Jurkat, Clone E6-1 (cell line): ENCODE data around the gene RPTOR.

Experiments used
- DNase-seq: peaks from one replicate; pipeline ENCODE4 v3.0.0-alpha.2; 2011; ENCODE audit warnings: low read depth, low spot score
- H3K4me3 ChIP-seq: 2 replicates; pipeline ENCODE4 v1.5.1; 2011; ENCODE audit warnings: mild to moderate bottlenecking, low read length, control low read depth, moderate library complexity

RPTOR gene

DNA sequence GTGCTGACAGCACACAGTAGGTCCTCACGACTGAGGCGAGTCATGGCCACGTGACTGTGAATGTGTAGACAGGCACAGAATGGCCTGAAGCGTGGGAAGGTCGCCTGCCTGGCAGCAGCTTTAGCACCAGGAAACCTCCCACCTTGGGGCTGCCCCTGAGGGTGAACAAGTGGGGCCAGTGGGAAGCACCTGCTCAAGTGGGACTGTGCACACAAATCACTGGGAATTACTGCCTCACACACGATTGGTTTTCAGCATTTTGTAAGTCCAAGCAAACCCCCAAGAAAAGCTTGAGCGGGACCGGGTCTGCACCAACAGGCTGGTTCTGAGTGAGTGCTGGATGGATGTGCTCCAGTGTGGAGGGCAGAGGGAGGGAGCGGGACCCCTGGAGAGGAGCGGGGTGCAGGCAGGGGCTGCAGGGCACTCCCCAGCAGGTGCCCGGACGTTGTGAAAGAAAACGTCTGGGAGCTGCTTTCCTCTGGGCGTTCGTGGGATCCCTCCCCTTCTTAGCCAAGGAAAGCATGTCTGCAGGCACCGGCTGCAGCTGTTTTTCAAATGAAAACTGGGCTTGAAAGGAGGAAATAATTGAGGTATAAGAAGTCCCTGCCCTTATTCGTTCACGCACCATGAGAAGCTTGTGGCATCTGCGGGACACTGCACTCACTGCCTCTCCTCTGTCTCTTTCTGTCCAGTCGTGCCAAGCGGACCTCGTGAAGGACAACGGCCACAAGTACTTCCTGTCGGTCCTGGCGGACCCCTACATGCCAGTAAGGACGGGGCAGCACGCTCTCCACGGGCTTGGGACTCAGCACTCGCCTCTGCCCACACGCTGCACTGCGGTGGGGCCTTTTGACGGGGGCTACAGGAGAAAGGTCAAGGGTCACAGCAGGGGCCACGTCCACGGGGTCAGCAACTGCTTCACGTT, 335.3 kb downstream of the RPTOR start:
- no peak overlapping the region for H3K4me3 ChIP-seq
- no peak for DNase-seq

DNA sequence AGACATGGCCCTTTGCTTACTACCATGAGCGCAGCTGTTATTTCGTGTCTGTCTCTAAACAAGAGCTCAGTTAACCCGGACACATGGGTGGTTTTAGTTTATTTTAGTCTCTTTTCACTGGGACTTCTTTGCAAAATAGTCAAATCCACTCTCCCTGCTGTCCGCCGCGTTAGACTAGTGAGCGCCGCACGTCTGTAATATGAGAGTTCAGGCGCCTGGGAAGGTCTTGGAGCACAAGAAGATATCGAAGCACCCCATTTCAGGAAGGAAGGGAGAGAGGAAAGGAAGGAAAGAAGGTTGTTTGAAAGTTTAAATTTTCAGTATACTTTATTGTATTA, 336.0 kb downstream of the RPTOR start:
- DNase-seq = no peak
- H3K4me3 ChIP-seq = no peak overlapping the region

DNA sequence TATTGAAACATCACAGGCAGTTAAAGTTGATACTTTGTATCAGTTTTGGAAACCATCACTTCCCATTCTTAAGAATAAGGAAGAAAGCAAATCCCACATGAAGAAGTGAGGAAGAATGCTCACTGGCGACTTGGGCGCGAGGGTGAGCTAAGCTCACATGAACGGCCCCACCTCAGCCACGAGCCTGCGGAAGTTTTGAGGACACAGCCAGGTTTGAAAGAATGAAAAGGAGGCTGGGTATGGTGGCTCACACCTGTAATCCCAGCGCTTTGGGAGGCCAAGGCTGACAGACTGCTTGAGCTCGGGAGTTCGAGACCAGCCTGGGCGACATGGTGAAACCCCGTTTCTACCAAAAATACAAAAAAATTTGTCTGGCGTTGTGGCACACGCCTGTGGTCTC, 336.7 kb downstream of the RPTOR start:
- H3K4me3 ChIP-seq = no peak overlapping the region
- DNase-seq = no peak

DNA sequence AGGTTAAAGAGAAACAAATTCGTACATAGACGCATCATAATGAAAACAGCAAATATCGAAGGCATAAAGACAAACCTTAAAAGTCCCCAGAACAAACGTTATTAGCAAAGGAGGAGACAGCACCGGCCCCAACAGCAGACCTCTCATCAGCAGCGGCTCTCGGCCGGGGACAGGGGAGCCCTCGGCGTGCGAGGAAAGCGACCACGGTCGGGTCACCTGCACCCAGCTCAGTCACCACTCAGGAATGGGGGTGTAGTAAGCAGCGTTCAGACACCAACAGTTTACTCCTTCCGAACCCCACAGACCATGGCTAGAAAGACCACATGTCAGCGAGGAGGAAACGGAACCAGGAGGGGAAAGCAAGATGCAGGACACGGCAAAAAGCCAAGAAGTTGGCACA, 337.7 kb downstream of the RPTOR start:
- DNase-seq = no peak
- H3K4me3 ChIP-seq = no peak overlapping the region

DNA sequence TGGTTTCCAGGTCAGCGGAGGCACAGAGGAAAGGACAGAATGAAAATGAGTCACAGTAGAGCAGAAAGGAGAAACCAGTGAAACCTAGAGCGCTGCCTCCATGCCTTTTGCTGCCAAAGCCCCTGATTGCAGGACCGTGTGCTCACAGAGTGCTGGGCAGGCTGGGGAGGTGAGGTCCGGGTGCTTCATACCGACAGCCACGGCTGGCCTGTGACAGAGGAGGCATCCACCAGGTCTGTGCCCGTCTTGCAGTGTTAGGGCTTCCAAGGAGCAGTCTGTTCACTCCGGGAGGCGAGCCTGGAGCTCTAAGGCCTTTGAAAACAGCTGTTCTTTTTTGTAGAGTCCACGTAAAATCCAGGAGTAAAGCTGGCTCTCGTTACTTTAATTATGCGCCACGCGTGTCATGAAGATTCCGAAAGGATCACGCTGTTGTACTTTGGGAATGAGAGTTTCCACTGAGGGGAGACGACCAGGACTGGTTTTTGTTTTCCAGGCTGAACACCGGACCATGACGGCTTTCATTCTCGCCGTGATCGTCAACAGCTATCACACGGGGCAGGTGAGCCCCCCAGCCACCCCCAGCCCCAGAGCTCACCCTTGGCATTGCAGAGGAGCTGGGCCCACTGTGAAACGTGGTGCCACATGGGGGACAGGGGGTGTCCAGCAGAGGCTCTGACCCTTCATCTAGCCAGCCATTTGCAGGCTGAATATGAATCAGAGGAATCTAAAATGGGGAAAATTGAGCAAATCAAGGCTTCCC, 338.5 kb downstream of the RPTOR start:
- DNase-seq = no peak
- H3K4me3 ChIP-seq = no peak overlapping the region

DNA sequence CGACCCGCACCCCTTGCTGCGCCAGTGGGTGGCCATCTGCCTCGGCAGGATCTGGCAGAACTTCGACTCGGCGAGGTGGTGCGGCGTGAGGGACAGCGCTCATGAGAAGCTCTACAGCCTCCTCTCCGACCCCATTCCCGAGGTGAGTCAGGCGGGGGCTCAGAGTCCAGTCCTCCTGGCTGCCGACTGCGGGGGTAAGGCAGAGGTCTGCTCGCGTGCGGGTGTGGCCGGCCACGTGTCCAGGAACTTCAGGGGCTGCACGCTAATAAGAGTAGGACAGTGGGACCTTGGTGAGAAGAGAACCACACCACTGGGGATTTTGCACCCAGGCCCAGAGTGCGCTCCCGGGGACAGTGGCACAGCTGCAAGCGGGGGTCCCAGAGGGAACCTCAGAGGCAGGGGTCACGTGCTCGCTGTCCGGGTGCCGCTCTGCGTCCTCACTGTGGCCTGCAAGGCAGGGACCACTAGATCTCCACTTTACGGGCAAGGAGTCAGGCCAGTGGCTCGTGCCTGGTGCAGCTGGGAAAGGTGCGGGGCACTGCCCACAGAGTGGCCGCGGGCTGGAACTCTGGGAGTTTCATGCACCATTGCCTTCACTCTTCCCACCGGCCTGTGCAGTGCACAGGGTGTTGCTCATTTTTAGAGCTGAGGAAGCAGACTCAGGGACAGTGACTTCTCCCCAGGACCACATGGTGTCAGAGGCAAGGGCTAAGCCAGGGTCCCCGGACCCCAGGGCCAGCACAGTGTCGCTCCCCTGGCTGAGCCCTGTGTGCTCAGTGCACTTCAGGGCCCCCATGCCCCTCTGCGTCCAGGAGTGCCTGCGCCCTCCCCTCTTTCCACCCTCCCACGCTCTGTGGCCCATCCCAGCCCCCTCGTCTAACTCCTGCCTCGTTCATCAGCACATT, 339.4 kb downstream of the RPTOR start:
- H3K4me3 ChIP-seq = no peak overlapping the region
- DNase-seq = no peak

DNA sequence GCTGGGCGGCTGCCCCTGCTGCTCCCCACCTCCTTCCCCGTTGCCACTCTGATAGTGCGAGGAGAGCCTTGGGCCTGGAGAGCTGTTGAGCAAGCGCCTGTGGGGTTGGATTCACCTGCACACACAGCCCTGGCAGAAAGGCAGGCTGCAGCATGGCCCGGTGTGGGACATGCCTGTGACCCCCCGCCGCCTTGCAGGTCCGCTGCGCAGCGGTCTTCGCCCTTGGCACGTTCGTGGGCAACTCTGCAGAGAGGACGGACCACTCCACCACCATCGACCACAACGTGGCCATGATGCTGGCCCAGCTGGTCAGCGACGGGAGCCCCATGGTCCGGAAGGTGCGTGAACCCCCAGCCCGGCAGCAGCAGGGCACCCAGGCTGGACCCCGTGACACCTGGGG, 340.2 kb downstream of the RPTOR start:
- no peak overlapping the region for H3K4me3 ChIP-seq
- no peak for DNase-seq

DNA sequence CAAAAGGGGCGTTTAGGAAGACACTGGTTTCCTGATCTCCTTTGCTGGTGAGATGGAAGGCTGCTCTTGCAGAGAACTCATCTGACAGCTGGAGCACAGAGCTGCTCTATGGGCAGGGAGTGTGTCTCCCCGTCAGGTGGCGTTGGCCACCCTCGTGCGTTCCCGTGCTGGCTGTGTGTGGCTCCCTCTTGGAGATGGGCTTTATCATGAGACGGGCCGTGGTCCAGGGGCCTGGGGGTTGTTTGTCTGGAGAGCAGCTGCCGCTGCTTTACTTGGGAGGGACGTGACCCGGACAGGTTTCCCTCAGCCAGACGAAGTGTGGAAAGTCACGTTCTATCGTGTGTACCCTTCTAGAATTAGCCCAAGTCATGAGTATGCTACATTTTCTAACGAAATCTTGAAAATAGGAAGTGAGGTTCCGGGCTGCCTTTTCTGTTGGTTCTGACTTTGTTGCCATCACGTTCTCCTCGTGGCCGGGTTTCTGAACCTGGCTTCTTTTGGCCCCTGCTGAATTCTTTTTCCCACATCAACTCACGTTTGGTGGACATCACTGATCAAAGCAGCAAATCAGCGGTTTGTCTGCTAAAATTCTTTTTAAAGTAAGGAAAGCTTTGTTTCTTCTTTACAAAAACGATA, 341.4 kb downstream of the RPTOR start:
- no peak overlapping the region for H3K4me3 ChIP-seq
- DNase-seq = no peak

DNA sequence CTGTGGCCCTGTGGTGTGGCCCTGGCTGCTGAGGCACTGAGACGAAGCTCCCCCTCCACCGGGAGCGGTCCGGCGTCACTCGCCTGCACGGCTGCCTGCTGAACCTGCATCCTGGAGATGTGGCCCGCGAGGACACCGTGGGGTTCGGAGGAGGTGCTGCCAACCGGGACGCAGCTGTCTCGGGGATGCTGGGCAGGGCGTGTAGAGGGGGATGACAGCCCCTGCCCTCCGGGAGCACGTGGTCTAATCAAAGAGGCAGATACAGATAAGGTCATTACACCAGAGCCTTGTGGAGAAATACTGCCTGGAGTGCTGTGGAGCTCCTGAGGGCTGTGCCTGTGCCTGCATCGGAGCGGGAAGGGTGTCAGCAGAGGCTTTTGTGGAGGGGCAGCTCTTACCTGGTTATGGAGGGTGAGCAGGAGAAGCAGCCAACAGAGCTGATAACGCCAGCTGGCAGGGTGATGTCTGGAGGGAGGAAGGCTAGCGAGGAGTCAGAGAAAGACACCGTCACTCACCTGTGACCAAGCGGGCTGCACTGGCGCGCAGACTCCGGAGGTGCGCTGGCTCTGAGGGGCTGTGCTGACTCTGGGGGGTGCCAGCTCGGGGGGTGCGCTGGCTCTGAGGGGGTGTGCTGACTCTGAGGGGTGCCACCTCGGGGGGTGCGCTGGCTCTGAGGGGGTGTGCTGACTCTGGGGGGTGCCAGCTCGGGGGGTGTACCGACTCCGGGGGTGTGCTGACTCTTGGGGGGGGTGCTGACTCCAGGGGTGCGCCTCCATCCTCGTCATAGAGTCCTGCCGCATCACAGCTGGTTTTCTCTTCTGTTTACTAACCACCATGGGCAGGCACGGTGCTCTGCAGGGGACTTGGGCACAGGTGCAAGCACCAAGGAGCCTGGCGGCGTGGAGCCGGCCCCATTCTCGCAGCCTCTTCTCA, 342.3 kb downstream of the RPTOR start:
- DNase-seq = no peak

DNA sequence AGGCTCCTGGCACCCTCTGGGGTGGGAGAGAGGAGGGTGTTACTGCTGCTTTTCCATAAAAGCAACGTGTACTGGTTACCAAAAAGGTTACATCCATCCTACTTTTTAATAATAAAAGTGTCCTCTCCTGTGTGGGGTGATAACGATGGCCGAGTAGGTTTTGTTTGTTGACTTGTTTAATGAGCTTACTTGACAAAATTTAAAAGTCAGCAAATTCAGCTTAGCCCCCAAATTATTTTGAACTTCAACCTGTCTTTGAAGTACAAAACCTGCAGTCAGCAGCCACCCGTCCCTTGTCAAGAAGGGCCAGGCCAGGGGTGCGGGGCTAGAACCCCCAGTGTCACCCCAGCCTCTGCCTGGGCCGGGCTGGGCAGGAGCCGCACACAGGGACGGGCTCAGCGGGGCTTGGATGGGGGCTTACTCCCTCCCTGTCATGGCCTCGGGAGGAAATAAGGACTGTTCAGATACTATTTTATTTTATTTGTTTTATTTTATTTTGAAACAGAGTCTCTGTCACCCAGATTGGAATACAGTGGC, 343.1 kb downstream of the RPTOR start:
- DNase-seq = no peak
- no peak overlapping the region for H3K4me3 ChIP-seq

More for the DNA sequence above, 342.3 kb downstream of the RPTOR start:
- no peak overlapping the region for H3K4me3 ChIP-seq

DNA sequence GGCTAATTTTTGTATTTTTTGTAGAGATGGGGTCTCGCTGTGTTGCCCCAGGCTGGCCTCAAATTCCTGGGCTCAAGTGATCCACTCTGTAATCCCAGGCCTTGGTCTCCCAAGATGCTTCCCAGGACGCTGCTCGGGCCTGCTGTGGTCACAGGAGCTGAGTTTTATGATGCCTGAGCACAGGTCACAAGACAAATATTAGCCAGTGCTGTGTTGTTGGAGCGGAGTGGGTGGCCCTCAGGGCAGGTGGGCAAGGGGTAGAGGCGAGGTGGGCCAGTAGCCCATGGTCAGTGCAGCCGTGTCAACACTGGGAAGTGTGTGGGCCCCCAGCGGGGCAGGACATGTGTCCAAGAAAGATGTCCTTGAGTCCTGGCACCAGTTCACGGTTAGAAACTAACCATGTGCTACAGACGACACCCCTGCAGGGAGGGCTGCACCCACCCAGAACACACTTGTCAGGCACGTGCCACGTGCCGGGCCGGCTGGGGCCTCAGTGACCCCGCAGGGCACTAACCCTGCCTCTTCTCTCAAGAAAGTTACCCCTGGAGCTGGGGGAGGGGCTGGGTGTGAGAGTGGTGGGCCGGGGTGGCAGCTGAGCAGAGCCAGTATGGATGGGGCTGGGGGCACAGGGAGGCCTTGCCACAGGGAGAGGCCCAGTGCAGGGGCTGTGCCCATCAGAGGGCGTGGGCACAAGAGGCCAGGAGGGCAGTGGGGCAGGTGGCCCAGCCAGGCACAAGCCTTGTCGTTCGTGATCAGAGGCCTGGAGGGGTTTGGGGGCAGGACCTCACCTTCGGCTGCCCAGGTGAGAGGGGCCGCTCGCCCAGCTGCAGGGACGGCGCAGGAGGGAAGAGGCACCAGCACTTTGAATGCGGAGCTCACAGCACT, 343.9 kb downstream of the RPTOR start:
- no peak for DNase-seq
- H3K4me3 ChIP-seq = no peak overlapping the region

DNA sequence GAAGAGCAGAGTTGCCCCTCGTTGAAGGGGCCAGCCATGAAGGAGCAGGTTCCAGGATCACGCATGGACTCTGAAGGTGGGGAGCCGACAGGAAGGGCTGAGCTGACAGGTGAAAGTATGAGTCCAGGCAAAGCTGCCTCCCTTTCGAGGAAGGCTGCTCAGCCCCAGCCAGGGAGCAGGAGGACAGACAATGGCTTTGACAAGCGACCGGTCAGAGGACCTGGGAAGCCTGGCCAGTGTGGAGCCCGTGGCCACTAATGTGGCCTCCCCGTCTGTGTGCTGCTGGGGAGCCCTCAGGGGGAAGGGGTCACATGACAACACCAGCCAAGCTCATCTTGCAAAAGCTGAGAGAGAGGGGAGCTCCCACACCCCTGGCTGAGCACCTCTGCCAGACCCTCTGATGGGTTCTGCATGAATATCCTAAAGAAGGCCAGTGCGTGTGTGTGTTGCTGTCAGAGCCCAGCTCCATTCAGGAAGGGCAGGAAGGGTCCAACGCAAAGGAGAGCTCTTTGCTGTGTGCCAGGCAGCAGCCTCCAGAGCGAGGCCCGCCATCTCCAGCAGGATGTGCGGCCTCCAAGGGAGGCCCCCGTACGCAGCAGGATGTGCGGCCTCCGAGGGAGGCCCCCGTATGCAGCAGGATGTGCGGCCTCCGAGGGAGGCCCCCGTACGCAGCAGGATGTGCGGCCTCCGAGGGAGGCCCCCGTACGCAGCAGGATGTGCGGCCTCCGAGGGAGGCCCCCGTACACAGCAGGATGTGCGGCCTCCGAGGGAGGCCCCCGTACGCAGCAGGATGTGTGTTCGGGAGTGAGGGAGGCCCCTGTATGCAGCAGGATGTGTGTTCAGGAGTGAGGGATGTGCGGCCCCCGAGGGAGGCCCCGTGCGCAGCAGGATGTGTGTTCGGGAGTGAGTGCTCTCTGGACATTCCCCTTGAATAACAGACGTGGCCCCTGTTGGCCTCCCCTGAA, 344.9 kb downstream of the RPTOR start:
- peak overlapping the region; percentile 25 for H3K4me3 ChIP-seq
- peak; percentile 85 for DNase-seq

DNA sequence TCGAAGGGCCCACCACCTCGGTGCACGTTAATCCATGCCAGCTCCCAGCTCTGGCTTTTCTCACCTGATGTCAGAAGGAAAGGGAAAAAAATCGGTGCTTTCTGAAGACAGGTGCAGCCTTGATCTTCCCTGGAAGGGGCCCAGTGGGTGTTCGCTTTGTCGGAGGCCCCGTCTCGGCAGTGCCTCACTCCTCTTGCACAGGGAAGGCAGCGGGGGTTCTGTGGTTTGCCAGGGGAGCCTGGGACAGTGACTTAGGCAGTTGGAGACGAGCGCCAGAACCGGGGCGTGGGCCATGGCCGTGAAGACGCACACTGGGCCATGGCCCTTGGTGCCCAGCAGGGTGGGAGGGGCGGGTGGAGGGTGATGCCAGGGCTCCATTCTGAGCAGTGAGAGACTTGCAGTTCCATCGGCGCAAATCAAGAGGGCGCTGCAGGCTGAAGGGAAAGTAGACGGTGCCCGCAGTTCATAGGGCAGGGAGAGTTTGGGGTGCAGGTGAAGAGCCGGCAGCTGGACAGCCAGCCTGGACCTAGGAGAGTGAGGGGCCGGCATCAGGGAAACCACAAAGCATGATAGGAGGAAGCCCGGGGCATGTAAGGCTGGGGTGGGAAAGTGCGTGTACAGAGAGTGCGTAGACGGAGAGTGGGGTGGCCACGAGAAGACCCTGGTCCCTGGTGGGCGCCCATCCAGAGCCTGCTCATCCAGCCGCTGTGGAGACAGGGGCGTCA, 345.7 kb downstream of the RPTOR start:
- H3K4me3 ChIP-seq = peak overlapping the region; percentile 25
- peak; percentile 63 for DNase-seq

DNA sequence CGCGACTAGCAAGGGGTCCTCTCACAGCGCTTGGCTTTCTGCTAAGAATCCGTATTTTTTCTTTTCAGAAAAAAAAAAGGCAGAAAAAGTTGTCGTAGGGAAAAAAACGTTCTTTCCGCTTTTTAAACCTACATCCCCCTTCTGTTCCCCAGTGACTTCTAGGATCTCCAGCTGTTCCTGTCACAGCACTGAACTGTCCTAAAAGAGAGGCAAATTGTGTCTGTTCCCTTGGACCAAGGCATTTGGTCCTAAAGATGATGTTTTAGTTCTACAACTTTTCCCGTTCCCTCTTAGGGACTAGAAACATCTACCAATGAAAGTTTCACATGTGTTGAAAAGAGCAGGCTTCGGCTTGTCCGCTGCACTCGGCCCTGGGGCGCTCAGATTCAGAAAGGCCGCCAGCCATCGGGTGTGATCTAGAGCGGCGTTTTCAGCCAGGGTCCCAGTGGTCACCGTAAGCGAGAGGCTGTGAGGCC, 346.3 kb downstream of the RPTOR start:
- H3K4me3 ChIP-seq = no peak overlapping the region

DNA sequence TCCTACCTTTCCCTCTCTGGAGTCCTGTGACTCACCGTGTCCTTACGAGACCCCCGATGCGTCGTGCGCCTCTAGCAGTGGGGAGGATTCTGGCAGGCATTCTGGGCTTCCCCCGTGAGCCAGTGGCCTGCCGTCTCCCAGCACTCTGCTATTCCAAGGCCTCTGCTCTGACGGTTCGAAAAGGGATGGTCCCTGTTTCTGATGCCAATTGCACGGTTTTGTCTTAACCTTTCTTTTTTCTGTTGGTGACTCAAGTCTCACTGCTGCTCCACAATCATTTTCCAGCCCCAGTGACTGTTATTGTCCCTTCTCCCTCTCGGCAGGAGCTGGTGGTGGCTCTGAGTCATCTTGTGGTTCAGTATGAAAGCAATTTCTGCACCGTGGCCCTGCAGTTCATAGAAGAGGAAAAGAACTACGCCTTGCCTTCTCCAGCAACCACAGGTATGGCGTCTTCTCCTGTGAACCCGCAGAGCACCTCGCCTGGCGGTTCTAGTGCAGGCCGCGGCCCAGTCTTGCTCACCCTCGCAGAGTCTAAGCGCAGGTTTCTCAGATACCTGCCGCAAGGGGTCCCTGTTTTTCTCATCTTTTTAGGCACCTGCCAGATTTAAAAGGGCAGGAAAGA, 346.9 kb downstream of the RPTOR start:
- peak overlapping the region; percentile 24 for H3K4me3 ChIP-seq
- peak; percentile 88 for DNase-seq

More for the DNA sequence above, 346.3 kb downstream of the RPTOR start:
- DNase-seq = no peak
